NCI-H128 (cell line): Measurements from ENCODE around the gene ATP10A.
"Not testable (repeated sequence)": the region's sequence is repeated elsewhere in the genome, so short reads cannot be mapped to it uniquely, and the experiment has no call there.

Experiments
- DNase-seq: peaks from one replicate; lab custom pipeline; 2025; ENCODE audit not compliant: unreplicated experiment; lab: John Stamatoyannopoulos, UW

The ATP10A gene

GRCh38 chr15:25776071-25776746, 86.9 kb downstream of the ATP10A start:
- no peak for DNase-seq

- no peak for DNase-seq
These were observed 87.7 kb downstream of the ATP10A start for GRCh38 chr15:25775317-25775912.

GRCh38 chr15:25774871-25775270, 88.3 kb downstream of the ATP10A start:
- no peak for DNase-seq

GRCh38 chr15:25773248-25773647, 89.9 kb downstream of the ATP10A start:
- DNase-seq: peak; percentile 4

GRCh38 chr15:25772500-25772899, 90.6 kb downstream of the ATP10A start:
- DNase-seq: no peak

- DNase-seq: not testable (repeated sequence)
These were observed 91.4 kb downstream of the ATP10A start for GRCh38 chr15:25771736-25772135.

GRCh38 chr15:25771338-25771706, 91.8 kb downstream of the ATP10A start:
- no peak for DNase-seq

GRCh38 chr15:25770618-25771337, 92.3 kb downstream of the ATP10A start:
- no peak for DNase-seq

GRCh38 chr15:25770031-25770430, 93.1 kb downstream of the ATP10A start:
- DNase-seq: no peak

GRCh38 chr15:25768271-25768670, 94.9 kb downstream of the ATP10A start:
- no peak for DNase-seq

GRCh38 chr15:25767356-25768151, 95.6 kb downstream of the ATP10A start:
- DNase-seq: no peak

GRCh38 chr15:25766417-25766816, 96.7 kb downstream of the ATP10A start:
- no peak for DNase-seq

- no peak for DNase-seq
These were observed 98.0 kb downstream of the ATP10A start for GRCh38 chr15:25764980-25765735.

- DNase-seq: no peak
These were observed 99.2 kb downstream of the ATP10A start for GRCh38 chr15:25763954-25764353.

GRCh38 chr15:25763331-25763751, 99.8 kb downstream of the ATP10A start:
- no peak for DNase-seq

- no peak for DNase-seq
These were observed 101.0 kb downstream of the ATP10A start for GRCh38 chr15:25761971-25762662.

GRCh38 chr15:25759421-25759820, 103.7 kb downstream of the ATP10A start:
- DNase-seq: no peak

- not testable (repeated sequence) for DNase-seq
These were observed 104.5 kb downstream of the ATP10A start for GRCh38 chr15:25758612-25759011.

GRCh38 chr15:25743548-25744275, 119.4 kb downstream of the ATP10A start:
- no peak for DNase-seq
